ENCODE results near the gene CCL14. TPM values are rescaled to one million over a fixed set of nuclear protein-coding genes. Genes with fewer than 3 reads are reported as not detected.

The CCL14 gene
- total RNA-seq = 0.91 and 2.3 TPM in 2 replicates

DNA sequence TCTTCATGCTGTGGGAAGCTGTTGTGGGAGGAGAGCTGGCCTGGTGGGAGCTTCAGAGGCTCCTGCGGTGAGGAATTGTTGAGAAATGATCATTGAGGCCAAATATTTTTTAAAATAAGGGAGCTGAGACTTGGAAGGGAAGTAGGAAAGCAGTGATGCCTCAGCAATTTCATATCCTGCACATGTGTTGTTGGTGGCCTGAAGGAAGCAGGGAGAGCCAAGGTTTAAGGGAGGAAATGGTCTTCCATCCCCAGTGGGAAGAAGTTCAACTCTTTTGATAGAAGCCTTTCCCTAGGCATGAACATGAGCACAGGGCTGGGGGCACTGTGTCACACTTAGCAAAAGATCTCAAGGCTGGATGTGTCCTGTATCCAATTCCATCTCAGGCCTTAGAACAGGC, at the start of gene CCL14:
TSS of gene CCL14 (minus strand) at position 87 of the 400 bp plus-strand sequence. CDS start at position 7, 80 bp downstream.

GRCh38 chr17:36017799-36018198, 31.3 kb upstream of the CCL14 start, which contains the start of gene CCL23:
CCL23 (minus strand) TSS chr17:36017972; CDS start chr17:36017897, 75 bp downstream.

GRCh38 chr17:36001110-36001771, 14.7 kb upstream of the CCL14 start, which contains the start of gene CCL15:
CCL15 (minus strand) TSS chr17:36001553; CDS start chr17:36001492, 61 bp downstream.

GRCh38 chr17:35981246-35981645, 5.3 kb downstream of the CCL14 start, which contains the start of gene CCL16:
CCL16 (minus strand) TSS chr17:35981497; CDS start chr17:35981420, 77 bp downstream.

GRCh38 chr17:35943537-35943936, 43.0 kb downstream of the CCL14 start, which contains the start of gene LYZL6:
LYZL6 (minus strand) TSS chr17:35943713; CDS start chr17:35939356, 4,357 bp downstream.

Other genes starting within 250 kb of the CCL14 start
- gene GAS2L2, start 233.5 kb downstream of the CCL14 start, total RNA-seq = not detected in 2 replicates
- gene C17orf50, start 225.8 kb downstream of the CCL14 start, total RNA-seq = not detected in 2 replicates
- 4.6 and 10.4 TPM in 2 replicates for gene MMP28, start 191.1 kb downstream of the CCL14 start, total RNA-seq
- 52.9 and 64.1 TPM in 2 replicates for gene TAF15, start 177.2 kb downstream of the CCL14 start, total RNA-seq
- gene HEATR9, start 117.8 kb downstream of the CCL14 start, total RNA-seq = not detected in 2 replicates
- gene CCL5, start 106.4 kb downstream of the CCL14 start, total RNA-seq = 0.15 TPM in 1 of 2 replicates, not detected in the other
- gene RDM1, start 56.0 kb downstream of the CCL14 start, total RNA-seq = 0.46 TPM in 1 of 2 replicates, not detected in the other
- gene LYZL6, start 43.0 kb downstream of the CCL14 start, total RNA-seq = not detected in 2 replicates
- gene CCL16, start 5.2 kb downstream of the CCL14 start, total RNA-seq = 0.32 TPM in 1 of 2 replicates, not detected in the other
- not detected in 2 replicates for gene CCL15, start 14.8 kb upstream of the CCL14 start, total RNA-seq
- gene CCL23, start 31.2 kb upstream of the CCL14 start, total RNA-seq = not detected in 2 replicates
- gene CCL18, start 77.5 kb upstream of the CCL14 start, total RNA-seq = not detected in 2 replicates
- gene CCL3, start 103.4 kb upstream of the CCL14 start, total RNA-seq = not detected in 2 replicates
- not detected in 2 replicates for gene CCL4, start 117.1 kb upstream of the CCL14 start, total RNA-seq
- 0.97 and 1.4 TPM in 2 replicates for gene TBC1D3B, start 189.9 kb upstream of the CCL14 start, total RNA-seq
- gene CCL3L1, start 210.0 kb upstream of the CCL14 start, total RNA-seq = not detected in 2 replicates
- not detected in 2 replicates for gene CCL4L2, start 224.3 kb upstream of the CCL14 start, total RNA-seq